HG03575 (cell line): ENCODE data around the gene TAF3.

ENCODE experiments used
- ATAC-seq: cut with Tn5 transposase; IDR thresholded peaks from one replicate; pipeline ENCODE4 v1.9.1; 2021; ENCODE audit not compliant: unreplicated experiment, insufficient number of reproducible peaks, low FRiP score; ENCODE audit errors: extremely low read depth

Gene TAF3

GRCh38 chr10:7955446-7955845 lies 137.1 kb downstream of the TAF3 start:
- ATAC-seq, result no peak

- ATAC-seq, result peak; percentile 78
Measured at GRCh38 chr10:7956508-7956907, 138.2 kb downstream of the TAF3 start.

- ATAC-seq, result no peak
Measured at GRCh38 chr10:7957591-7957990, 139.3 kb downstream of the TAF3 start.

GRCh38 chr10:7958442-7958841 lies 140.1 kb downstream of the TAF3 start:
- ATAC-seq, result no peak

- ATAC-seq, result no peak
Measured at GRCh38 chr10:7960108-7960507, 141.8 kb downstream of the TAF3 start.

- no peak for ATAC-seq
Measured at GRCh38 chr10:7962592-7962991, 144.3 kb downstream of the TAF3 start.

GRCh38 chr10:7965457-7965856 lies 147.2 kb downstream of the TAF3 start:
- no peak for ATAC-seq

- no peak for ATAC-seq
Measured at GRCh38 chr10:7967035-7967434, 148.7 kb downstream of the TAF3 start.

- ATAC-seq, result no peak
Measured at GRCh38 chr10:7968510-7969112, 150.3 kb downstream of the TAF3 start.

GRCh38 chr10:7969623-7970022 lies 151.3 kb downstream of the TAF3 start:
- ATAC-seq, result no peak

GRCh38 chr10:7971949-7972348 lies 153.6 kb downstream of the TAF3 start:
- ATAC-seq, result no peak

- ATAC-seq, result no peak
Measured at GRCh38 chr10:7972367-7972766, 154.1 kb downstream of the TAF3 start.

- no peak for ATAC-seq
Measured at GRCh38 chr10:7980196-7980595, 161.9 kb downstream of the TAF3 start.

- no peak for ATAC-seq
Measured at GRCh38 chr10:7982727-7983126, 164.4 kb downstream of the TAF3 start.

GRCh38 chr10:7984325-7984724 lies 166.0 kb downstream of the TAF3 start:
- no peak for ATAC-seq

- no peak for ATAC-seq
Measured at GRCh38 chr10:7984896-7985295, 166.6 kb downstream of the TAF3 start.

- no peak for ATAC-seq
Measured at GRCh38 chr10:7986851-7987250, 168.5 kb downstream of the TAF3 start.

- no peak for ATAC-seq
Measured at GRCh38 chr10:7988989-7989388, 170.7 kb downstream of the TAF3 start.

- no peak for ATAC-seq
Measured at GRCh38 chr10:7998831-7999230, 180.5 kb downstream of the TAF3 start.

- ATAC-seq, result no peak
Measured at GRCh38 chr10:8004469-8005000, 186.2 kb downstream of the TAF3 start.
